Cardiac muscle cell (in vitro differentiated cells and primary cell): Measurements from ENCODE around the gene NADK2. TPM values are rescaled to one million over a fixed set of nuclear protein-coding genes. Genes with fewer than 3 reads are reported as not detected.

Experiments
- DNase-seq, 2 donors: peaks; one replicate each; pipeline versions ENCODE4 v3.0.0 to v3.0.0-alpha.2; 2010 to 2017; ENCODE audit warnings: low read depth in 1 of 2, low spot score in 1 of 2
- H3K27ac ChIP-seq: fragments of 200-600 bp; sonication (generic); 2 replicates; pipeline ENCODE4 v1.5.1; 2016
- H3K27me3 ChIP-seq: fragments of 200-600 bp; sonication (generic); 2 replicates; pipeline ENCODE4 v1.6.0; 2016; ENCODE audit warnings: control low read depth
- H3K36me3 ChIP-seq: fragments of 200-600 bp; sonication (generic); 2 replicates; pipeline ENCODE4 v1.5.1; 2016; ENCODE audit warnings: control low read depth
- H3K4me1 ChIP-seq: fragments of 200-600 bp; sonication (generic); 2 replicates; pipeline ENCODE4 v1.8.1; 2017; ENCODE audit warnings: low read depth, mild to moderate bottlenecking, mixed run types
- H3K4me3 ChIP-seq: fragments of 200-600 bp; sonication (generic); 2 replicates; pipeline ENCODE4 v1.5.1; 2016; ENCODE audit warnings: mild to moderate bottlenecking
- H3K9me3 ChIP-seq: fragments of 200-600 bp; sonication (generic); 2 replicates; pipeline ENCODE4 v1.5.1; 2017; ENCODE audit warnings: low read depth, mild to moderate bottlenecking, control low read depth
- CTCF ChIP-seq: IDR thresholded peaks from 2 replicates; pipeline ENCODE4 v1.5.1; 2012; ENCODE audit warnings: low read depth, mild to moderate bottlenecking, low read length
- polyA plus RNA-seq: library from polyadenylated mRNA; unstranded; fragments of >200 nt; fragmentation: Nextera tagmentation; extraction: Ambion mirVana; gene quantifications from 2 replicates; pipeline ENCODE4 v1.2.1, GENCODE V29; 2016
- total RNA-seq: library from RNA; depleted of rRNA; stranded (reverse); fragments of >200 nt; gene quantifications from 2 replicates; pipeline ENCODE4 v1.2.3, GENCODE V29; 2016

Gene NADK2
- total and polyA plus RNA-seq, 2 experiments from 2014 or later: 37.8 to 41.3 TPM

- H3K27me3 ChIP-seq: no peaks in the 10 kb centered on the region
Measured at GRCh38 chr5:36214436-36214835, 27.3 kb downstream of the NADK2 start.

GRCh38 chr5:36209664-36210063 is 32.1 kb downstream of the NADK2 start:
- TF ChIP-seq CTCF: no peak
- Histone ChIP-seq H3K27me3 (no peaks in the 10 kb centered on the region), H3K4me1 (no peaks in the 10 kb centered on the region), H3K9me3 (no peaks in the 10 kb centered on the region), H3K4me3 (no peak overlapping the region), H3K27ac (no peak overlapping the region), H3K36me3 (peaks cover 29% of the 10 kb centered on the region)
- DNase-seq: no peak

More at GRCh38 chr5:36214436-36214835, 27.3 kb downstream of the NADK2 start:
- Histone ChIP-seq H3K36me3 (peaks cover 56% of the 10 kb centered on the region), H3K27ac (no peak overlapping the region), H3K4me3 (no peak overlapping the region), H3K9me3 (no peaks in the 10 kb centered on the region), H3K4me1 (no peaks in the 10 kb centered on the region)
- no peak for TF ChIP-seq CTCF
- DNase-seq: no peak

- no peak overlapping the region for H3K27ac ChIP-seq
- H3K9me3 ChIP-seq: no peaks in the 10 kb centered on the region
- no peaks in the 10 kb centered on the region for H3K27me3 ChIP-seq
- no peak for TF ChIP-seq CTCF
- DNase-seq: no peak
- H3K36me3 ChIP-seq: peaks cover 29% of the 10 kb centered on the region
- H3K4me1 ChIP-seq: no peaks in the 10 kb centered on the region
- H3K4me3 ChIP-seq: no peak overlapping the region
Measured at GRCh38 chr5:36208786-36209185, 32.9 kb downstream of the NADK2 start.

GRCh38 chr5:36206913-36207312 is 34.8 kb downstream of the NADK2 start:
- H3K36me3 ChIP-seq: peaks cover 20% of the 10 kb centered on the region
- DNase-seq: no peak
- TF ChIP-seq CTCF: no peak

GRCh38 chr5:36205329-36205728 is 36.4 kb downstream of the NADK2 start:
- no peak for DNase-seq
- no peak for TF ChIP-seq CTCF
- Histone ChIP-seq H3K4me3 (no peak overlapping the region), H3K4me1 (peaks cover 11% of the 10 kb centered on the region), H3K9me3 (no peaks in the 10 kb centered on the region), H3K36me3 (peaks cover 18% of the 10 kb centered on the region), H3K27ac (no peak overlapping the region), H3K27me3 (no peaks in the 10 kb centered on the region)

More at GRCh38 chr5:36206913-36207312, 34.8 kb downstream of the NADK2 start:
- no peak overlapping the region for H3K4me3 ChIP-seq
- peaks cover 11% of the 10 kb centered on the region for H3K4me1 ChIP-seq
- no peak overlapping the region for H3K27ac ChIP-seq
- H3K27me3 ChIP-seq: no peaks in the 10 kb centered on the region
- no peaks in the 10 kb centered on the region for H3K9me3 ChIP-seq

GRCh38 chr5:36202521-36202961 is 39.2 kb downstream of the NADK2 start:
- peak; percentile 49 to 73 for DNase-seq
- Histone ChIP-seq H3K9me3 (no peaks in the 10 kb centered on the region), H3K27ac (peak overlapping the region; percentile 73), H3K27me3 (no peaks in the 10 kb centered on the region), H3K4me1 (peaks cover 11% of the 10 kb centered on the region), H3K4me3 (no peak overlapping the region), H3K36me3 (peaks cover 24% of the 10 kb centered on the region)
- TF ChIP-seq CTCF: no peak
